Suprapubic skin (tissue), 3 donors: ENCODE measurements around the gene TAF12.

Source experiments
- CTCF ChIP-seq, 2 donors: fragments of 200-600 bp in 1 of 2; fragments of 450-650 bp in 1 of 2; sonication (generic) in 1 of 2; IDR thresholded peaks; one replicate each; pipeline ENCODE4 v1.5.1; 2016 to 2019; ENCODE audit warnings: antibody characterized with exemption in 2 of 2, mild to moderate bottlenecking in 1 of 2, moderate library complexity in 1 of 2
- POLR2A ChIP-seq, 2 donors: fragments of 450-650 bp; IDR thresholded peaks; one replicate each; pipeline ENCODE4 v1.6.1; 2017; ENCODE audit warnings: antibody characterized with exemption in 2 of 2, mild to moderate bottlenecking in 2 of 2, moderate library complexity in 2 of 2

GRCh38 chr1:28663871-28664470 is 21.1 kb upstream of the TAF12 start:
- TF ChIP-seq CTCF (IDR thresholded peaks at IDR 0.05) (no peak), POLR2A (IDR thresholded peaks at IDR 0.05) (no peak)
